ENCODE results near the gene RAB23.

The RAB23 gene

GRCh38 chr6:57262488-57262887, 40.4 kb upstream of the RAB23 start:
- no peak for TF ChIP-seq CTCF (conservative IDR thresholded peaks at IDR 0.05; ENCODE audit: control insufficient read depth, insufficient read depth, low read depth, low read length)
- DNase-seq (ENCODE audit: low read depth), result peak; percentile 83
- H3K4me3 ChIP-seq (ENCODE audit: control insufficient read depth, low read depth, low read length), result no peak overlapping the region

GRCh38 chr6:57261926-57262325, 39.8 kb upstream of the RAB23 start:
- no peak for TF ChIP-seq CTCF (conservative IDR thresholded peaks at IDR 0.05; ENCODE audit: control insufficient read depth, insufficient read depth, low read depth, low read length)
- peak; percentile 41 for DNase-seq (ENCODE audit: low read depth)
- H3K4me3 ChIP-seq (ENCODE audit: control insufficient read depth, low read depth, low read length), result no peak overlapping the region

- no peak for TF ChIP-seq CTCF (conservative IDR thresholded peaks at IDR 0.05; ENCODE audit: control insufficient read depth, insufficient read depth, low read depth, low read length)
- H3K4me3 ChIP-seq (ENCODE audit: control insufficient read depth, low read depth, low read length), result no peak overlapping the region
- peak; percentile 23 for DNase-seq (ENCODE audit: low read depth)
Observed at GRCh38 chr6:57259064-57259463, 37.0 kb upstream of the RAB23 start.

- no peak for TF ChIP-seq CTCF (conservative IDR thresholded peaks at IDR 0.05; ENCODE audit: control insufficient read depth, insufficient read depth, low read depth, low read length)
- H3K4me3 ChIP-seq (ENCODE audit: control insufficient read depth, low read depth, low read length), result peak overlapping the region; percentile 24
- DNase-seq (ENCODE audit: low read depth), result peak; percentile 88
Observed at GRCh38 chr6:57257911-57258541, 35.9 kb upstream of the RAB23 start.

GRCh38 chr6:57256541-57256940, 34.4 kb upstream of the RAB23 start:
- no peak for TF ChIP-seq CTCF (conservative IDR thresholded peaks at IDR 0.05; ENCODE audit: control insufficient read depth, insufficient read depth, low read depth, low read length)

GRCh38 chr6:57255451-57256169, 33.5 kb upstream of the RAB23 start:
- no peak overlapping the region for H3K4me3 ChIP-seq (ENCODE audit: control insufficient read depth, low read depth, low read length)
- DNase-seq (ENCODE audit: low read depth), result no peak
- no peak for TF ChIP-seq CTCF (conservative IDR thresholded peaks at IDR 0.05; ENCODE audit: control insufficient read depth, insufficient read depth, low read depth, low read length)

More at GRCh38 chr6:57256541-57256940, 34.4 kb upstream of the RAB23 start:
- H3K4me3 ChIP-seq (ENCODE audit: control insufficient read depth, low read depth, low read length), result no peak overlapping the region
- DNase-seq (ENCODE audit: low read depth), result no peak

All from fibroblast of mammary gland (primary cell).